Activated effector memory CD4-positive, alpha-beta T cell treated with Interleukin-2 at 50 U/mL for 16 hours (primary cell): Measurements from ENCODE around the gene VAC14.
"Not testable (repeated sequence)": the region's sequence is repeated elsewhere in the genome, so short reads cannot be mapped to it uniquely, and the experiment has no call there.

Experiments
- DNase-seq: peaks from one replicate; pipeline ENCODE4 v3.0.0-alpha.2; 2020

Gene VAC14

GRCh38 chr16:70800781-70801480 is at the start of gene VAC14:
TSS of gene VAC14 (minus strand) at chr16:70801158. CDS start at chr16:70800900, 258 bp downstream.
- peak; percentile 96 for DNase-seq

GRCh38 chr16:70823498-70824118 is 22.6 kb upstream of the VAC14 start:
- not testable (repeated sequence) for DNase-seq

- not testable (repeated sequence) for DNase-seq
Measured at GRCh38 chr16:70822734-70823133, 21.8 kb upstream of the VAC14 start.

- DNase-seq: not testable (repeated sequence)
Measured at GRCh38 chr16:70818088-70818487, 17.1 kb upstream of the VAC14 start.

GRCh38 chr16:70809392-70810060 is 8.6 kb upstream of the VAC14 start:
- DNase-seq: no peak

GRCh38 chr16:70808371-70808770 is 7.4 kb upstream of the VAC14 start:
- DNase-seq: no peak

- DNase-seq: no peak
Measured at GRCh38 chr16:70805787-70806186, 4.8 kb upstream of the VAC14 start.

GRCh38 chr16:70805380-70805779 is 4.4 kb upstream of the VAC14 start:
- no peak for DNase-seq

GRCh38 chr16:70804734-70805169 is 3.8 kb upstream of the VAC14 start:
- no peak for DNase-seq

- no peak for DNase-seq
Measured at GRCh38 chr16:70804153-70804733, 3.3 kb upstream of the VAC14 start.

GRCh38 chr16:70803319-70803718 is 2.4 kb upstream of the VAC14 start:
- DNase-seq: no peak

GRCh38 chr16:70801611-70802010 is 653 bp upstream of the VAC14 start:
- DNase-seq: no peak

- no peak for DNase-seq
Measured at GRCh38 chr16:70800311-70800710, 647 bp downstream of the VAC14 start.

GRCh38 chr16:70796301-70796700 is 4.7 kb downstream of the VAC14 start:
- no peak for DNase-seq

GRCh38 chr16:70795296-70795912 is 5.6 kb downstream of the VAC14 start:
- DNase-seq: no peak

GRCh38 chr16:70793851-70794502 is 7.0 kb downstream of the VAC14 start:
- no peak for DNase-seq

- no peak for DNase-seq
Measured at GRCh38 chr16:70790815-70791214, 10.1 kb downstream of the VAC14 start.

- DNase-seq: no peak
Measured at GRCh38 chr16:70789595-70790447, 11.1 kb downstream of the VAC14 start.

GRCh38 chr16:70788668-70789594 is 12.0 kb downstream of the VAC14 start:
- no peak for DNase-seq

- no peak for DNase-seq
Measured at GRCh38 chr16:70786020-70786755, 14.8 kb downstream of the VAC14 start.
